HG02943 (cell line): ENCODE results near the gene OLA1.

Source experiments
- ATAC-seq: cut with Tn5 transposase; IDR thresholded peaks from one replicate; pipeline ENCODE4 v1.9.1; 2021; ENCODE audit warnings: mild to moderate bottlenecking, low read depth, moderate library complexity; ENCODE audit not compliant: unreplicated experiment

The OLA1 gene

GRCh38 chr2:174125090-174125489 is 123.2 kb downstream of the OLA1 start:
- no peak for ATAC-seq

- ATAC-seq: no peak
These were observed 124.2 kb downstream of the OLA1 start for GRCh38 chr2:174124181-174124580.

GRCh38 chr2:174122185-174122584 is 126.1 kb downstream of the OLA1 start:
- no peak for ATAC-seq

GRCh38 chr2:174121612-174122011 is 126.7 kb downstream of the OLA1 start:
- ATAC-seq: no peak

- ATAC-seq: no peak
These were observed 127.2 kb downstream of the OLA1 start for GRCh38 chr2:174121175-174121574.

- no peak for ATAC-seq
These were observed 128.0 kb downstream of the OLA1 start for GRCh38 chr2:174120346-174120745.

- ATAC-seq: no peak
These were observed 130.1 kb downstream of the OLA1 start for GRCh38 chr2:174117951-174118930.

- ATAC-seq: no peak
These were observed 136.3 kb downstream of the OLA1 start for GRCh38 chr2:174112073-174112472.

GRCh38 chr2:174108579-174108978 is 139.8 kb downstream of the OLA1 start:
- ATAC-seq: no peak

- no peak for ATAC-seq
These were observed 141.6 kb downstream of the OLA1 start for GRCh38 chr2:174106736-174107135.

- no peak for ATAC-seq
These were observed 153.8 kb downstream of the OLA1 start for GRCh38 chr2:174094542-174094941.

GRCh38 chr2:174090476-174090875 is 157.9 kb downstream of the OLA1 start:
- ATAC-seq: no peak

GRCh38 chr2:174088706-174089460 is 159.4 kb downstream of the OLA1 start:
- no peak for ATAC-seq

GRCh38 chr2:174086708-174087107 is 161.6 kb downstream of the OLA1 start:
- ATAC-seq: no peak

GRCh38 chr2:174085781-174086180 is 162.6 kb downstream of the OLA1 start:
- ATAC-seq: no peak

- no peak for ATAC-seq
These were observed 164.4 kb downstream of the OLA1 start for GRCh38 chr2:174083843-174084458.

GRCh38 chr2:174080672-174081121 is 167.6 kb downstream of the OLA1 start:
- ATAC-seq: no peak

GRCh38 chr2:174078275-174078674 is 170.1 kb downstream of the OLA1 start:
- no peak for ATAC-seq

GRCh38 chr2:174076975-174077374 is 171.4 kb downstream of the OLA1 start:
- no peak for ATAC-seq

- no peak for ATAC-seq
These were observed 172.3 kb downstream of the OLA1 start for GRCh38 chr2:174076040-174076439.

- ATAC-seq: no peak
These were observed 173.5 kb downstream of the OLA1 start for GRCh38 chr2:174074831-174075230.
